DOHH2 (cell line): ENCODE results near the gene NRXN3.

Experiments used
- CTCF ChIP-seq: fragments of 200-600 bp; sonication (generic); IDR thresholded peaks from one replicate; pipeline ENCODE4 v1.5.1; 2014; ENCODE audit warnings: antibody characterized with exemption, mild to moderate bottlenecking, low read depth, low read length; ENCODE audit not compliant: poor library complexity, severe bottlenecking
- EZH2phosphoT487 ChIP-seq: fragments of 200-600 bp; sonication (generic); IDR thresholded peaks from 2 replicates; pipeline ENCODE4 v1.6.1; 2017; ENCODE audit warnings: borderline replicate concordance, mild to moderate bottlenecking, antibody characterized with exemption, low read length, moderate library complexity, mixed read lengths

DNA sequence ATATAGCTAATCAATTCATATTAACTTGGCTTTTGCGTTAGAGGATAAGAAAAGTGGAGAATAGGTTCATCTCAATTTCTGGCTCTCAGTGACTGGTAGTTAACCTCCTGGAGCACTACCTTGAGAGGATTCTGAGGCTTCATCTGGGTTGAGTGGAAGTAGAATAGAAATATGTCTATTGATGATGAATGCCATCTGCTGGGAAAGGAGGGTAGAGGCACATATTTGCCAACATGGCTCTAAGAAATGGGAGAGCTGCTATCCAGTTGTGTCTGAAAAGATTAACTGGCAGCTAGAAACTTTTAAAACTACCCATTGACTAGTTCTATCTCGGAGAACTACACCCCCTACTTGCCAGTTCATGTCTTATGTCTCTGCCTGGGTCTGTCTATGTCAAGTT, 530.1 kb downstream of the NRXN3 start:
- TF ChIP-seq CTCF (no peak), EZH2phosphoT487 (no peak)
